HL-60 (cell line): ENCODE results near the gene SPTBN1.

Experiments used
- CTCF ChIP-seq: IDR thresholded peaks from one replicate; pipeline ENCODE4 v1.5.1; 2011; ENCODE audit warnings: low read length, control low read depth, inconsistent platforms; ENCODE audit not compliant: insufficient read depth
- GABPA ChIP-seq: IDR thresholded peaks from 2 replicates; pipeline ENCODE4 v1.6.1; 2012; ENCODE audit warnings: low read depth
- POLR2AphosphoS5 ChIP-seq: IDR thresholded peaks from 2 replicates; pipeline ENCODE4 v1.6.1; 2012; ENCODE audit warnings: low read depth
- REST ChIP-seq: IDR thresholded peaks from 2 replicates; pipeline ENCODE4 v1.6.1; 2012; ENCODE audit warnings: low read depth; ENCODE audit not compliant: insufficient replicate concordance
- SPI1 ChIP-seq: IDR thresholded peaks from 2 replicates; pipeline ENCODE4 v1.6.1; 2012; ENCODE audit warnings: low read depth, mild to moderate bottlenecking, borderline replicate concordance

DNA sequence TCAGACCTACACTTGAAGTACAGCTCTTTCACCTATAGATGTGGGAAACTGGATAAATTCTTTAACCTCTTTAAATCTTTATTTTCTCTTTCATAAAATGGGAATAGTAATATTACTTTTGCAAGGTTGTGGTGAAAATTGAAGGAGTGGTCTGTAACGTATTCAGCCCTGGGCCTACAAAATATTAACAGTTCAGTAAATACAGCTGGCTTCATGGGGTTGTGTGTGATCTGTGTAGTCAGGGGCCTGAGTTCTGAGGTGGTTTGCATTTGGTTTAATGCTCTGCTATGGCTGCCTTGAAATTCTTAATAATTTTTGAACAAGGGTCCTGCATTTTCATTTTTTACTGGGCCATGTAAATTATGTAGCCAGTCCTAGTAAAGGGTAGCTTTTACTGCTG lies 250.5 kb downstream of the SPTBN1 start:
- TF ChIP-seq CTCF (no peak), POLR2AphosphoS5 (no peak), REST (no peak), GABPA (no peak), SPI1 (no peak)
